Psoas muscle (tissue), 8 donors: Measurements from ENCODE around the gene ANKFY1. TPM values are rescaled to one million over a fixed set of nuclear protein-coding genes. Genes with fewer than 3 reads are reported as not detected.
A peak's percentile ranks its signal among the peaks of the same experiment; 100 is the strongest.

Experiments
- ATAC-seq, 4 donors: fragments of 200-7000 bp; cut with Tn5 transposase; one replicate each; pipeline ENCODE4 v1.9.1; 2020; ENCODE audit warnings: moderate library complexity in 3 of 4, mild to moderate bottlenecking in 2 of 4
- DNase-seq, 2 donors: peaks; one replicate each; pipeline ENCODE4 v3.0.0-alpha.2; 2020
- H3K27ac ChIP-seq: fragments of 200-600 bp; one replicate; pipeline ENCODE4 v1.8.0; 2022
- H3K27me3 ChIP-seq, 3 donors: fragments of 200-600 bp in 1 of 3; one replicate each; pipeline versions ENCODE4 v1.6.1 to v1.8.0; 2013 to 2022; ENCODE audit warnings: low read length in 2 of 3, mild to moderate bottlenecking in 2 of 3, moderate library complexity in 1 of 3; ENCODE audit not compliant: insufficient read depth in 3 of 3
- H3K36me3 ChIP-seq, 2 donors: fragments of 200-600 bp in 1 of 2; one replicate each; pipeline versions ENCODE4 v1.6.1 to v1.8.0; 2013 to 2022; ENCODE audit warnings: low read depth in 1 of 2, mild to moderate bottlenecking in 1 of 2, moderate library complexity in 1 of 2; ENCODE audit not compliant: insufficient read depth in 1 of 2
- H3K4me1 ChIP-seq: fragments of 200-600 bp; one replicate; pipeline ENCODE4 v1.8.0; 2022
- H3K4me3 ChIP-seq: fragments of 200-600 bp; one replicate; pipeline ENCODE4 v1.8.0; 2022; ENCODE audit warnings: mild to moderate bottlenecking
- H3K9me3 ChIP-seq: fragments of 200-600 bp; one replicate; pipeline ENCODE4 v1.8.0; 2022
- WGBS, 3 donors: extraction: QIAGEN DNeasy Blood & Tissue Kit; methylation state at CpG; one replicate each; pipeline versions ENCODE4 v1.1.6 to v1.1.7; 2013; 5-methylcytosine and 5-hydroxymethylcytosine counted together
- intact Hi-C, 2 donors: fragments of 100-400 bp; cut with DNase I; formaldehyde crosslinking; loops; one replicate each; pipeline versions ENCODE4 v1.11.0 to v1.14.2; 2022
- polyA plus RNA-seq, 3 donors: library from polyadenylated mRNA; stranded (reverse); fragments of 200-250 nt; gene quantifications; one replicate each; pipeline ENCODE4 v1.2.3, GENCODE V29; 2013
- total RNA-seq, 4 donors: library from RNA; stranded (reverse); fragmentation: NEBNext Ultra II Directional in 2 of 4; extraction: Animal tissue kit (Norgen Biotek cat#: 25700) in 2 of 4; gene quantifications; one replicate each; pipeline versions ENCODE4 v1.2.1 to v1.2.4, GENCODE V29; 2021 to 2023
- TF ChIP-seq, protein P1 (sequence below): fragments of 200-600 bp; IDR thresholded peaks from one replicate; pipeline ENCODE4 v1.8.0; 2022; ENCODE audit warnings: antibody characterized with exemption
- donor health status: healthy with polysubstance abuse.
- donor health status: DM: no; HTN: no; CAD: no; lungs with moderate emphysema.
- donor health status: Bipolar disorder and iron deficiency.
- donor health status: healthy.
- donor health status: DM: yes; HTN: yes; CAD: no.
- donor health status: DM: no; HTN: no; CAD: no.
- donor health status: DM: no; HTN: no; CAD: no.
- donor health status: DM: yes; HTN: yes; CAD: no.

ANKFY1 gene
- total and polyA plus RNA-seq, 7 donors = 5.7 to 18.8 (median 12.8) TPM

- TF ChIP-seq, protein P1, sequence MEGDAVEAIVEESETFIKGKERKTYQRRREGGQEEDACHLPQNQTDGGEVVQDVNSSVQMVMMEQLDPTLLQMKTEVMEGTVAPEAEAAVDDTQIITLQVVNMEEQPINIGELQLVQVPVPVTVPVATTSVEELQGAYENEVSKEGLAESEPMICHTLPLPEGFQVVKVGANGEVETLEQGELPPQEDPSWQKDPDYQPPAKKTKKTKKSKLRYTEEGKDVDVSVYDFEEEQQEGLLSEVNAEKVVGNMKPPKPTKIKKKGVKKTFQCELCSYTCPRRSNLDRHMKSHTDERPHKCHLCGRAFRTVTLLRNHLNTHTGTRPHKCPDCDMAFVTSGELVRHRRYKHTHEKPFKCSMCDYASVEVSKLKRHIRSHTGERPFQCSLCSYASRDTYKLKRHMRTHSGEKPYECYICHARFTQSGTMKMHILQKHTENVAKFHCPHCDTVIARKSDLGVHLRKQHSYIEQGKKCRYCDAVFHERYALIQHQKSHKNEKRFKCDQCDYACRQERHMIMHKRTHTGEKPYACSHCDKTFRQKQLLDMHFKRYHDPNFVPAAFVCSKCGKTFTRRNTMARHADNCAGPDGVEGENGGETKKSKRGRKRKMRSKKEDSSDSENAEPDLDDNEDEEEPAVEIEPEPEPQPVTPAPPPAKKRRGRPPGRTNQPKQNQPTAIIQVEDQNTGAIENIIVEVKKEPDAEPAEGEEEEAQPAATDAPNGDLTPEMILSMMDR = no peak
- H3K27ac ChIP-seq = no peak overlapping the region
- intact Hi-C loops = loop anchor here in 1 of 2 donors (10.0 kb wide), 1 partner anchor 339 kb away; no protein-coding TSS in a partner anchor
- no peaks in the 10 kb centered on the region for H3K4me1 ChIP-seq
- 95 to 97% (median 97%) methylated on average over 15 of the region's 15 CpGs for WGBS, 3 donors
- no peaks in the 10 kb centered on the region for H3K9me3 ChIP-seq
- ATAC-seq (no peak), DNase-seq (no peak)
- no peak overlapping the region for H3K4me3 ChIP-seq
- H3K36me3 ChIP-seq = peaks cover 7 to 100% of the 10 kb centered on the region in 2 donors
- no peaks in the 10 kb centered on the region for H3K27me3 ChIP-seq
These were observed 78.1 kb downstream of the ANKFY1 start for GRCh38 chr17:4185656-4186055.

GRCh38 chr17:4184811-4185210, 79.0 kb downstream of the ANKFY1 start:
- WGBS, 3 donors = 80 to 84% (median 81%) methylated on average over 18 of the region's 18 CpGs
- ATAC-seq (no peak), DNase-seq (no peak)
- H3K36me3 ChIP-seq = peaks cover 11 to 100% of the 10 kb centered on the region in 2 donors
- no peaks in the 10 kb centered on the region for H3K9me3 ChIP-seq
- no peak overlapping the region for H3K4me3 ChIP-seq
- no peaks in the 10 kb centered on the region for H3K4me1 ChIP-seq
- TF ChIP-seq, protein P1 = no peak
- intact Hi-C loops = loop anchor here in 1 of 2 donors (10.0 kb wide), 1 partner anchor 340 kb away; no protein-coding TSS in a partner anchor
- H3K27ac ChIP-seq = no peak overlapping the region
- H3K27me3 ChIP-seq = no peaks in the 10 kb centered on the region

DNA sequence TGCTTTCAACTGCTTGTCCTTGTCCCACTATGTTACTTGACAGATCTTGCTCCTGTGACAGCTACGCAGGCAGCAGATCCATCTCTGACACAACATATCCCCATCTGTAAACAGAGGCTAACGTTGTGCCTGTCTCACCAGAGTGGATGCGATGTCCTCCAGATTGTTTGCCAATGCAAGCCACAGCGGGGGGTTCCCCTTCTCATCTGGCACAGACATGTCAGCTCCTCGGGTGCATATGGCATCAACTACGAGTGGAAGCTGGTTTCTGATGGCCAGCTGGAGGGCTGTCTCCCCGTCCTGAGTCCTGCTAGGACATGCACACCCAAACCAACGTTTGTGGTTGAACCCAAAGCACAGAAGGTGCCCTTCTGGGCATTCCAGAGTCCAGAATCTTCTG, 81.7 kb downstream of the ANKFY1 start:
- 63 to 69% (median 68%) methylated on average over 8 of the region's 8 CpGs for WGBS, 3 donors
- TF ChIP-seq, protein P1 = no peak
- Histone ChIP-seq H3K27ac (no peak overlapping the region), H3K4me1 (no peaks in the 10 kb centered on the region), H3K4me3 (no peak overlapping the region), H3K36me3 (peaks cover 15 to 100% of the 10 kb centered on the region in 2 donors), H3K27me3 (no peaks in the 10 kb centered on the region), H3K9me3 (no peaks in the 10 kb centered on the region)
- intact Hi-C loops = loop anchor here in 1 of 2 donors (10.0 kb wide), 1 partner anchor 343 kb away; no protein-coding TSS in a partner anchor
- DNase-seq (no peak), ATAC-seq (peak in 1 of 4 donors; percentile 31)

- no peak overlapping the region for H3K27ac ChIP-seq
- no peaks in the 10 kb centered on the region for H3K9me3 ChIP-seq
- ATAC-seq = no peak
- 60 to 76% (median 62%) methylated on average over 8 of the region's 8 CpGs for WGBS, 3 donors
- H3K36me3 ChIP-seq = peaks cover 17 to 100% of the 10 kb centered on the region in 2 donors
- no peaks in the 10 kb centered on the region for H3K27me3 ChIP-seq
- TF ChIP-seq, protein P1 = no peak
- no peak overlapping the region for H3K4me3 ChIP-seq
- intact Hi-C loops = loop anchor here in 1 of 2 donors (10.0 kb wide), 1 partner anchor 344 kb away; no protein-coding TSS in a partner anchor
- DNase-seq = no peak
- no peaks in the 10 kb centered on the region for H3K4me1 ChIP-seq
These were observed 83.0 kb downstream of the ANKFY1 start for GRCh38 chr17:4180791-4181190.

- no peaks in the 10 kb centered on the region for H3K27me3 ChIP-seq
- H3K4me1 ChIP-seq = no peaks in the 10 kb centered on the region
- WGBS, 3 donors = 76 to 80% (median 78%) methylated on average over 7 of the region's 7 CpGs
- intact Hi-C loops = no loop called here
- H3K36me3 ChIP-seq = peaks cover 17 to 100% of the 10 kb centered on the region in 2 donors
- no peak for ATAC-seq
- no peak for DNase-seq
- H3K27ac ChIP-seq = no peak overlapping the region
- TF ChIP-seq, protein P1 = no peak
- H3K4me3 ChIP-seq = no peak overlapping the region
- H3K9me3 ChIP-seq = no peaks in the 10 kb centered on the region
These were observed 84.7 kb downstream of the ANKFY1 start for GRCh38 chr17:4179071-4179470.
